SH-SY5Y (cell line): Measurements from ENCODE around the gene TRAP1.

ENCODE experiments used
- GATA2 ChIP-seq: IDR thresholded peaks from 2 replicates; pipeline ENCODE4 v1.6.1; 2011; ENCODE audit warnings: mild to moderate bottlenecking, low read depth, low read length
- GATA3 ChIP-seq: IDR thresholded peaks from 2 replicates; pipeline ENCODE4 v1.6.1; 2011; ENCODE audit warnings: low read depth, mild to moderate bottlenecking, low read length, moderate library complexity

DNA sequence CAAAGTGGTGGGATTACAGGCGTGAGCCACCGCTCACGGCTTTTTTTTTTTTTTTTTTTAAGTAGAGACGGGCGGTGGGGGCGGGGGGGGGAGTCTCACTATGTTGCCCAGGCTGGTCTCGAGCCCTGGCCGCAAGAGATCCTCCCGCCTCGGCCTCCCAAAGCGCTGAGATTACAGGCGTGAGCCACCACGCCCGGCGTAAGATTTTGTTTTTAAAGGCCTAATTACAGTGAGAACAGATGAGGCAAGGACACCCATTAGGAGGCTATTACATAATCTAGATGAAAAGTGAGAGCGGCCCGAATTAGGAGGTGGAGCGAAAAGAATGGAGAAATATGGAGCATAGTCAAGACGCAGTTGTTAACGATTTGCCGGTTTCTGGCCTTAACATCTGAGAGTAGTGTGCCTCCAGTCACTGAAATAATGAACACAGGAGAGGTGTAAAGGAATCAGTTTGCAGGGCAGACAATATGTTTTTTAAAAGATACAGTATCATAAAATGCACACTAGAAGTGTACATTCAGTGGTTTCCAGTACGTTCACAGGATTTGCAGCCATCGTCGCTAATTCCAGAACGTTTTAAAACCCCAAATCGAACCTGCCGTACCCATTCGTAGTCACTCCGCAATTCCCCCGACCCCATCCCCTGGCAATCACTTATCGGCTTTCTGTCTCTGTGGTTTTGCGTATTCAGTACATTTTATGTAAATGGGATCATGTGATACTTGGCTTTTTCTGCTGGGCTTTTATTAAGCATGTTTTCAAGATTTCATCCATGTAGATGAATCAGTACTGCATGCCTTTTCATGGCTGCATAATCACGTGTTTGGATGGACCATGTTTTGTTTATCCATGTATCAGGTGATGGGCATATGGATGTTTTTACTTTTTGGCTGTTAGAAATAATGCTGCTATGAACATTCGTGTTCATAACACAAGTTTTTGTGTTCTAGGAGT lies 104.5 kb downstream of the TRAP1 start:
- TF ChIP-seq GATA2 (no peak), GATA3 (no peak)
